A673 (cell line): Measurements from ENCODE around the gene PDE4A. TPM values are rescaled to one million over a fixed set of nuclear protein-coding genes. Genes with fewer than 3 reads are reported as not detected.

Experiments used
- BruUV-seq: library from RNA; stranded (reverse); fragments of 400-500 nt; replicated peaks from 2 replicates; lab custom pipeline; 2021; lab: Mats Ljungman, UMichigan
- CTCF ChIA-PET: fragments of 300-600 bp; sonication (Branson Sonifier 250); formaldehyde crosslinking; loops from one replicate; lab custom pipeline; 2022; ENCODE audit warnings: antibody characterized with exemption; lab: Charles Lee
- POLR2A ChIA-PET: fragments of 300-600 bp; sonication (Branson Sonifier 250); formaldehyde crosslinking; loops from one replicate; lab custom pipeline; 2022; ENCODE audit warnings: antibody characterized with exemption; ENCODE audit not compliant: low non-redundant PET; lab: Charles Lee
- DNase-seq: peaks from one replicate; pipeline ENCODE4 v3.0.0-alpha.2; 2015; ENCODE audit warnings: low spot score
- H3K27ac ChIP-seq: fragments of 200-600 bp; sonication (generic); 2 replicates; pipeline ENCODE4 v1.5.1; 2016; ENCODE audit warnings: mixed run types, low read depth, mild to moderate bottlenecking, mixed read lengths, antibody characterized with exemption, low read length; ENCODE audit not compliant: poor library complexity, severe bottlenecking
- H3K27me3 ChIP-seq: fragments of 200-600 bp; sonication (generic); replicated peaks from 2 replicates; pipeline ENCODE4 v1.6.1; 2017; ENCODE audit warnings: mixed run types, low read depth, mild to moderate bottlenecking, mixed read lengths, antibody characterized with exemption, low read length; ENCODE audit not compliant: insufficient read depth, poor library complexity
- H3K36me3 ChIP-seq: fragments of 200-600 bp; sonication (generic); 2 replicates; pipeline ENCODE4 v1.6.1; 2016; ENCODE audit warnings: mixed run types, mild to moderate bottlenecking, mixed read lengths, antibody characterized with exemption, low read length; ENCODE audit not compliant: insufficient read depth, poor library complexity, severe bottlenecking
- H3K4me1 ChIP-seq: fragments of 200-600 bp; sonication (generic); 2 replicates; pipeline ENCODE4 v1.6.1; 2017; ENCODE audit warnings: mixed run types, mild to moderate bottlenecking, mixed read lengths, antibody characterized with exemption, low read length; ENCODE audit not compliant: insufficient read depth, poor library complexity, severe bottlenecking
- H3K4me3 ChIP-seq: fragments of 200-600 bp; sonication (generic); 2 replicates; pipeline ENCODE4 v1.5.1; 2016; ENCODE audit warnings: low read depth, mixed run types, mild to moderate bottlenecking, mixed read lengths, low read length; ENCODE audit not compliant: poor library complexity, severe bottlenecking
- H3K9me3 ChIP-seq: fragments of 200-600 bp; sonication (generic); 2 replicates; pipeline ENCODE4 v1.6.1; 2016; ENCODE audit warnings: mixed run types, low read depth, mild to moderate bottlenecking, mixed read lengths, antibody characterized with exemption, low read length; ENCODE audit not compliant: poor library complexity, severe bottlenecking
- CTCF ChIP-seq: fragments of 300-800, 200-600 bp; sonication (generic); conservative IDR thresholded peaks from 2 replicates; pipeline ENCODE4 v1.5.1; 2017; ENCODE audit warnings: low read depth, mild to moderate bottlenecking, antibody characterized with exemption, low read length, moderate library complexity, mixed read lengths
- EZH2 ChIP-seq: fragments of 200-600 bp; sonication (generic); IDR thresholded peaks from 2 replicates; pipeline ENCODE4 v1.6.1; 2017; ENCODE audit warnings: borderline replicate concordance, low read depth, mild to moderate bottlenecking, mixed read lengths, antibody characterized with exemption, low read length; ENCODE audit not compliant: poor library complexity, severe bottlenecking
- intact Hi-C: fragments of 100-400 bp; cut with micrococcal nuclease; formaldehyde crosslinking; loops from one replicate; pipeline ENCODE4 v1.10.0; 2022; ENCODE audit not compliant: unreplicated experiment
- total RNA-seq: library from RNA; stranded (reverse); gene quantifications from 2 replicates; pipeline ENCODE4 v1.2.3, GENCODE V29; 2021

PDE4A gene
- total RNA-seq, 1 experiment from 2014 or later: 40.1 TPM

GRCh38 chr19:10473192-10473591 lies 52.9 kb downstream of the PDE4A start:
- Histone ChIP-seq H3K27ac (no peak overlapping the region), H3K27me3 (no peaks in the 10 kb centered on the region), H3K9me3 (no peaks in the 10 kb centered on the region), H3K4me3 (no peak overlapping the region), H3K4me1 (peaks cover under 1% of the 10 kb centered on the region), H3K36me3 (no peaks in the 10 kb centered on the region)
- BruUV-seq: no TSS peak
- ChIA-PET CTCF (no interaction called here), POLR2A (interaction anchor here (0.6 kb wide), 1 partner anchor 108 kb away, joined by 3 read pairs; no protein-coding TSS in a partner anchor)
- no peak for DNase-seq
- intact Hi-C loops: no loop called here
- TF ChIP-seq CTCF (no peak), EZH2 (no peak)

GRCh38 chr19:10474962-10475451 lies 54.7 kb downstream of the PDE4A start:
- CTCF ChIA-PET: interaction anchor here (0.7 kb wide), 1 partner anchor 76 kb away, joined by 3 read pairs; no protein-coding TSS in a partner anchor
- Histone ChIP-seq H3K27ac (no peak overlapping the region), H3K4me1 (peaks cover 11% of the 10 kb centered on the region), H3K36me3 (no peaks in the 10 kb centered on the region), H3K4me3 (no peak overlapping the region), H3K9me3 (no peaks in the 10 kb centered on the region), H3K27me3 (no peaks in the 10 kb centered on the region)
- TF ChIP-seq CTCF (no peak), EZH2 (no peak)
- POLR2A ChIA-PET: interaction anchor here (0.6 kb wide), 1 partner anchor 60 kb away, joined by 8 read pairs; no protein-coding TSS in a partner anchor
- BruUV-seq: no TSS peak
- intact Hi-C loops: loop anchor here (5.0 kb wide), 1 partner anchor 222 kb away; no protein-coding TSS in a partner anchor
- DNase-seq: peak; percentile 37

- no peaks in the 10 kb centered on the region for H3K27me3 ChIP-seq
- H3K4me1 ChIP-seq: peaks cover 11% of the 10 kb centered on the region
- TF ChIP-seq EZH2 (no peak), CTCF (no peak)
- no peaks in the 10 kb centered on the region for H3K9me3 ChIP-seq
- ChIA-PET POLR2A (no interaction called here), CTCF (interaction anchor here (0.6 to 1.1 kb wide), 2 partner anchors 62 to 895 kb away, joined by 4 to 10 read pairs; no protein-coding TSS in a partner anchor)
- H3K36me3 ChIP-seq: no peaks in the 10 kb centered on the region
- intact Hi-C loops: loop anchor here (5.0 kb wide), 1 partner anchor 219 kb away; no protein-coding TSS in a partner anchor
- peak; percentile 59 for DNase-seq
- no TSS peak for BruUV-seq
- H3K27ac ChIP-seq: no peak overlapping the region
- no peak overlapping the region for H3K4me3 ChIP-seq
Measured at GRCh38 chr19:10478476-10478875, 58.1 kb downstream of the PDE4A start.
